GM19193 (cell line): ENCODE measurements around the gene TPSD1.

ENCODE experiments used
- POLR2A ChIP-seq: IDR thresholded peaks from 4 replicates; pipeline ENCODE4 v1.6.1; 2011; ENCODE audit not compliant: insufficient read depth, insufficient read length; ENCODE audit errors: extremely low read depth

TPSD1 gene

GRCh38 chr16:1279945-1280589 lies 24.2 kb downstream of the TPSD1 start:
- no peak for TF ChIP-seq POLR2A

- TF ChIP-seq POLR2A: no peak
Measured at GRCh38 chr16:1280783-1281182, 24.9 kb downstream of the TPSD1 start.

DNA sequence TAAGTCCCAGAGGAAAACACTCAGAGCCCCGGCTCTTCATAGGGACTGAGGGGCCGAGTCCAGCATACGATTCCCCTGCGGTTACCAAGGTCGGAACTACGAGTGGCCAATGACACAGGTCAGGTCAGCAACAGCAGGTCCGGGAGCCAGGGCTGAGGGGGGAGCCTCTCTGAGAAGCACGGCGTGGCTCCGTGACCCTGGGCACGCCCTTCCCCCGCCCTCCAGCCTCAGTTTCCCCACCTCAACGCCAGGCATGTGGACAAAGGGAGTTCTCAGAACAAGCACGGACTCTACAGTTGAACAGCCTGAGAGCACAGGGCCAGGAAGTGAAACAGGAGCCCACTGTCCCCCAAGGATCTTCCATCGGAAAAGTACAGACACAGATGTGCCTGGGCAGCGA lies 25.6 kb downstream of the TPSD1 start:
- TF ChIP-seq POLR2A: no peak

DNA sequence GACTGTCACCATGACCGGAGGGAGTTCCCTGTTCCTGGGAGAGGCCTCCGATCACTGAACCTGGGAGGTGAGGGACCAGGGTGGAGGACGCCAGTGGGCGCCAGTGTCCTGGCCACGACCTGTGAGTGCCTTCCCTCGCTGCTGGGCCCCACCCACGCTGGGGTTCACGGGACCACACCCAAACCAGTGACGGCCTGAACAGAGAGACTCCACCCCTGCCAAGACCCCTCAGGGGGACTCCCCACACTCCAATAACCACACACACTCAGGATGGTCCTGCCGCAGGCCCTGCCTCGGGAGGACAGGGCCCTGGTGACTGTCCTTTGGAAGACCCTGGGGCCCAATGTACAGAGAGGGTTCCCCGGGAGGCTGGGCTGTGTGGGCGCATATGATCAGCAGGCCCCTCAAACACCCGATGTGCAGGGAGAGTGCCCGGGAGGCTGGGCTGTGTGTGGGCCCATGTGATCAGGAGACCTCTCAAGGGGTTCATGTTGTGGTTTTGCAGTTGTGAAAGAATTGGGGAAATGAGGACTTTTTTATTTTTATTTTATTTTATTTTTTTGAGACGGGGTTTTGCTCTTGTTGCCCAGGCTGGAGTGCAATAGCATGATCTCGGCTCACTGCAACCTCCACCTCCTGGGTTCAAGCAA lies 26.6 kb downstream of the TPSD1 start:
- TF ChIP-seq POLR2A: no peak

- TF ChIP-seq POLR2A: no peak
Measured at GRCh38 chr16:1283296-1283695, 27.4 kb downstream of the TPSD1 start.

DNA sequence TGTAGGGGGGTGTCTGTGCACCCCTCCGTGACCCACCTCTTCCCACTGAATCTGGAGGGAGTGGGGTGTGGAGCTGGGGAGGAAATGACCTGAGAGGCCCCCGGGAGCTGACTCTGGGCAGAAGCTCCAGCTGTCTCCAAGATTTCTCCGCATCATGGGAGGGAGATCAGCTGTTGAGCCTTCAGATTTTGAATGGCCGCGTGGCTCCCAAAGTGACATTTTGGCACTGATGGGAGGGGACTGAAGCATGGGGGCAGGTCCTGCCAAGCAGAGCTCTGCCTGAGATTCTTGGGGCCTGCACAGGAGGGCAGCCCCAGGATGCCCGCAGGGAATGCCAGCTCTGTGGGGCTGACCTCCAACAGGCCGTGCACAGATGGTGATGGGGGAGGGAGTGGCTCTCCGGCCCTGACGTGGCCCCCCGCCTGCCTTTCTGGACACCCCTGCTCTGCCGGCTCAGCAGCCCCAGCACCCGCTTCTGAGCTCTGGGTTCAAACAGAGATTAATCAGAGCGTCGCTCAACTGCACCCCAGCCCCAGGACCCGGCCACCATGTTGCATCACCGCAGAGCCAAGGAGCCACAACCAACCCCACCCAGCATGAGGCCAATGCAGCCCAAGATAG lies 28.2 kb downstream of the TPSD1 start:
- TF ChIP-seq POLR2A: no peak

- no peak for TF ChIP-seq POLR2A
Measured at GRCh38 chr16:1285669-1286512, 30.0 kb downstream of the TPSD1 start.

- TF ChIP-seq POLR2A: no peak
Measured at GRCh38 chr16:1286513-1287094, 30.7 kb downstream of the TPSD1 start.

GRCh38 chr16:1287982-1288670 lies 32.3 kb downstream of the TPSD1 start:
- TF ChIP-seq POLR2A: no peak

GRCh38 chr16:1288813-1289476 lies 33.1 kb downstream of the TPSD1 start:
- no peak for TF ChIP-seq POLR2A

GRCh38 chr16:1289477-1289866 lies 33.6 kb downstream of the TPSD1 start:
- no peak for TF ChIP-seq POLR2A

DNA sequence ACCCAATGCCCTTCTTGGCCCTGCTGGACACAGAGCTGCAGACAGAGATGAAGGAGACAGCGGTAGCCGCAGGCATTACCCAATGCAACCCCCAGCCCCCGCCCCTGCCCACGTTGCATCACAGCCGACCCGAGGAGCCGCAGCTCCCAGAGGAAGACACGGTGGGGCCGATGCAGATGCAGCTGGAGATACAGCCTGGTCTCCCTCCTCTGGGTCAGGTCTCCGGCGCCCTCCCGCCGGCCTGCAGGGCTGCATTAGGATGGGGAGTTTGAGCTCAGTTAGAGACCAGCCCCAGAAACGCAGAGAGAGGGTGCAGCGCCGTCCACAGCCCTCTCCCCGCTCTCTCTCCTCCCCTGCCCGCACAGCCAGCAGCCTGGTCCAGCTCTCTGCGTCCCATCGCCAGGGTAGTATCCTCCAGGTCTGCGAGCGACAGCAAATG lies 34.2 kb downstream of the TPSD1 start:
- TF ChIP-seq POLR2A: no peak

DNA sequence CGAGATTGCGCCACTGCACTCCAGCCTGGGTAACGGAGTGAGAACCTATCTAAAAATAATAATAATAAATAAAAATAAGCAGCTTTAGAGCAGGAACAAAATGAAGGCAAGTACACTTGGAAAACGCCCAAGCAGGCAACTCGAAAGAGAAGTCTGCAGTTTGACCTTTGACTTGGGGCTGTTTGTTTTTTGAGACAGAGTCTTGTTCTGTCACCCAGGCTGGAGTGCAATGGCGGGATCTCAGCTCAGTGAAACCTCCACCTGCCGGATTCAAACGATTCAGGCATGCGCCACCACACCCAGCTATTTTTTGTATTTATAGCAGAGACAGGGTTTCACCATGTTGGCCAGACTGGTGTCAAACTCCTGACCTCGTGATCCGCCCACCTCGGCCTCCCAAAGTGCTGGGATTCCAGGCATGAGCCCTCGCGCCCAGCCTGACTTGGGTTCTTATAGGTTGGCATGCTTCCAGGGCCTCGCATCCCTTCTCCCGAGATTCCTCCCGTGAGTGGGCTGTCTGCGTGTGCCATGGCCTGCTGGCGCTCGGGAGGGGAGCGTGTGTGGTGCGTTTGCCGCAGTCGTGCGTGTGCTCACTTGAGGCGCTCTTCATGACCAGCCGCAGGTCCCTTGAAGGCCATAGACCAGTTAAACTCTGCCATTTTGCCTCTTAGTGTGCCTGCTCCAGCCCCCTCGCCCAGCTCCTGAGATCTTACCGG lies 35.1 kb downstream of the TPSD1 start:
- no peak for TF ChIP-seq POLR2A

- TF ChIP-seq POLR2A: no peak
Measured at GRCh38 chr16:1291576-1291974, 35.7 kb downstream of the TPSD1 start.
